Gastrocnemius medialis (tissue), 4 donors: ENCODE measurements around the gene IRS2. TPM values are rescaled to one million over a fixed set of nuclear protein-coding genes. Genes with fewer than 3 reads are reported as not detected.

ENCODE experiments used
- ATAC-seq, 2 donors: fragments of 150-250 bp; one replicate each; pipeline ENCODE4 v1.9.1; 2016
- DNase-seq, 2 donors: peaks; one replicate each; pipeline ENCODE4 v3.0.0-alpha.2; 2019
- H3K27ac ChIP-seq, 4 donors: fragments of 200-600 bp; sonication (generic); 1 replicate in 1 of 4; 2 replicates in 3 of 4; pipeline ENCODE4 v1.5.1; 2016 to 2018; ENCODE audit warnings: mild to moderate bottlenecking in 2 of 4, moderate library complexity in 1 of 4
- H3K27me3 ChIP-seq, 3 donors: fragments of 200-600 bp; sonication (generic) in 2 of 3; 1 replicate in 1 of 3; 2 replicates in 2 of 3; pipeline versions ENCODE4 v1.5.1 to v1.6.0; 2016 to 2019; ENCODE audit warnings: mild to moderate bottlenecking in 1 of 3, moderate library complexity in 1 of 3
- H3K36me3 ChIP-seq, 2 donors: fragments of 200-600 bp; sonication (generic) in 1 of 2; one replicate each; pipeline ENCODE4 v1.5.1; 2017 to 2018
- H3K4me1 ChIP-seq, 2 donors: fragments of 200-600 bp; sonication (generic) in 1 of 2; one replicate each; pipeline ENCODE4 v1.5.1; 2016 to 2017; ENCODE audit warnings: mild to moderate bottlenecking in 2 of 2
- H3K4me3 ChIP-seq, 4 donors: fragments of 200-600 bp; sonication (generic) in 3 of 4; 1 replicate in 1 of 4; 2 replicates in 3 of 4; pipeline ENCODE4 v1.5.1; 2016 to 2019; ENCODE audit warnings: mild to moderate bottlenecking in 2 of 4
- H3K9me3 ChIP-seq, 3 donors: fragments of 200-600 bp; sonication (generic) in 2 of 3; 1 replicate in 1 of 3; 2 replicates in 2 of 3; pipeline ENCODE4 v1.5.1; 2016 to 2019
- CTCF ChIP-seq, 5 experiments: fragments of 450-650 bp in 3 of 5; fragments of 200-600 bp in 2 of 5; sonication (generic) in 2 of 5; IDR thresholded peaks in 4 of 5; conservative IDR thresholded peaks in 1 of 5; 1 replicate in 4 of 5; 2 replicates in 1 of 5; pipeline ENCODE4 v1.5.1; 2016 to 2019; ENCODE audit warnings: antibody characterized with exemption in 5 of 5, mild to moderate bottlenecking in 3 of 5, moderate library complexity in 3 of 5
- POLR2A ChIP-seq, 2 donors: fragments of 450-650 bp; IDR thresholded peaks; one replicate each; pipeline ENCODE4 v1.6.1; 2017; ENCODE audit warnings: antibody characterized with exemption in 2 of 2, mild to moderate bottlenecking in 2 of 2, moderate library complexity in 2 of 2
- in situ Hi-C, 4 donors: fragments of 200-750 bp; cut with MboI; loops; one replicate each; pipeline versions ENCODE4 v1.15.0 to v1.8.0; 2017; ENCODE audit warnings: low sequenced_read_pairs in 4 of 4
- intact Hi-C: fragments of 100-400 bp; cut with DNase I; formaldehyde crosslinking; loops from one replicate; pipeline ENCODE4 v1.15.1; 2023; ENCODE audit warnings: low total_unique reads
- total RNA-seq, 4 donors: library from RNA; depleted of rRNA; stranded (reverse); fragments of >200 nt; gene quantifications; one replicate each; pipeline versions ENCODE4 v1.1.0 to v1.2.3, GENCODE V29; 2016

Gene IRS2
- total RNA-seq, 4 donors from 2014 or later, result 23.8 to 65.6 (median 28.7) TPM

DNA sequence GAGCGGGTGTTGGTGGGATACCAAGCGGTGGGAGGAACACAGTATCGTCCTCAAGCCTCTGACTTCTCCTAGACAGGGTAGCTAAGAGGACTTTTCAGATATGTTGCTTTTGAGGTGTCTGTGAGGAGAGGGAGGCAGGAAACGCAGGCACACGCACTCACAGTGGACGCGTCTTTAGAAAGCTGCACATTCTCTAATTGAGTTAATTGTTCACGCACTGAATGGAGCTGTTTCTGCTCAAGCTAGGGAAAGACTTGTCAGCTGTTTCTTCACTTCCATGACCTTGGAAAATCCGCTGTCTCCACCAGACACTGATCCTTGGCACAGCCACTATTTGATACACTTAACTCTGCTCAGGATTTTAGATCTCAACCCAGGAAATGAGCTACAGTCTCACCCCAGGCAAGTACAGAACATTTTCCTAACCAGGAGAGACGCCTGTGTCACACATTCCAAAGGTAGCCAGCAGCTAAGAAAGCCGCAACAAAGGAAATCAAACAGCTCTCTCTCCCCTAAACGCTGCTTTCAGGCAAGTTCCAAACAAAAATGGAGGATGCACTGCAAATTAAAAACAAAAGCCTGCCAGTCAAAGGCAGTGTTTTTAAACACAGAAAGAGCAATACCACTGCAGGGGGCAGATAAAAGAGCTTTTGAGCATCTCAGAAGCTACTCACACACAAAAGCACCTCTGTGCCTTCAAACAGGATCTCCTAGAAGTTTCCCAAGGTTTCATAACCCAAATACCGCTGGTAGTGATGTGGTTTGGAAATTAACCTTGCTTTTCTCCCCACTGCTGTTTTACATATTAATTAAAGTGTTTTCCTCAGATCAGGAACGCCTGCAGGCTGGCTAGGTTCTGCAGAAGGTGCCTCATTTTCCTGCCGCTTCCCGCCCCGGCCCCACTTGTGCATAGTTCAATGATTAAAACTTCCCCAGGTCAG is 57.3 kb downstream of the IRS2 start:
- no peak overlapping the region for H3K4me3 ChIP-seq
- H3K27ac ChIP-seq, result no peak overlapping the region
- in situ Hi-C loops (no loop called here), intact Hi-C loops (no loop called here)
- TF ChIP-seq POLR2A (IDR thresholded peaks at IDR 0.05), result no peak
- no peak for TF ChIP-seq CTCF (IDR thresholded peaks at IDR 0.05 in 4 of 5, conservative IDR thresholded peaks at IDR 0.05 in 1 of 5)
- H3K9me3 ChIP-seq, result no peaks in the 10 kb centered on the region
- peaks cover 4 to 22% (median 11%) of the 10 kb centered on the region in 3 donors for H3K27me3 ChIP-seq
- no peaks in the 10 kb centered on the region for H3K36me3 ChIP-seq
- no peaks in the 10 kb centered on the region for H3K4me1 ChIP-seq
- ATAC-seq (no peak), DNase-seq (no peak)

- no peaks in the 10 kb centered on the region for H3K36me3 ChIP-seq
- DNase-seq (no peak), ATAC-seq (no peak)
- intact Hi-C loops, result no loop called here
- no peak overlapping the region for H3K27ac ChIP-seq
- no peaks in the 10 kb centered on the region for H3K4me1 ChIP-seq
- TF ChIP-seq POLR2A (IDR thresholded peaks at IDR 0.05), result no peak
- TF ChIP-seq CTCF (IDR thresholded peaks at IDR 0.05 in 4 of 5, conservative IDR thresholded peaks at IDR 0.05 in 1 of 5), result no peak
- no peak overlapping the region for H3K4me3 ChIP-seq
- in situ Hi-C loops, result no loop called here
- no peaks in the 10 kb centered on the region for H3K9me3 ChIP-seq
- peaks cover 4 to 22% (median 11%) of the 10 kb centered on the region in 3 donors for H3K27me3 ChIP-seq
These were observed 58.3 kb downstream of the IRS2 start for GRCh38 chr13:109728061-109728460.

DNA sequence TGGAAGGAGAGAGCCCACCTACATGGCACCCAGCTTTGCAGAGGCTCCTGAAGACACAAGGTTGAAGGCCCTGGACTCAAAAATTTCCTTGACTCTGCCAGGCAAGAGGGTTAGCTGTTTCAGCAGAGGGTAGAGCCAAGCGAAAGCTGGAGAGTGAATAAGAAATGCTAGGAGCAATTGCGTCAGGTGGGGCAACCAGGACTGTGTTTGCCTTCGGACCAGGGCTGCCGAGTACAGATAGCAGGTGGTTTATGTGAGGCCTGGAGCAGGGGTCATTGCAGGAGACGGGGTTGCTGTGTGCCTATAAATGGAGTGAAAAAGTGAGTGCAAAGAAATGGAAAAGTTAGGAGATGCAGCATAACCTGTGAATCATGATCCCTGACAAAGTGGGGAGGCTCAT is 59.1 kb downstream of the IRS2 start:
- ATAC-seq, result no peak

DNA sequence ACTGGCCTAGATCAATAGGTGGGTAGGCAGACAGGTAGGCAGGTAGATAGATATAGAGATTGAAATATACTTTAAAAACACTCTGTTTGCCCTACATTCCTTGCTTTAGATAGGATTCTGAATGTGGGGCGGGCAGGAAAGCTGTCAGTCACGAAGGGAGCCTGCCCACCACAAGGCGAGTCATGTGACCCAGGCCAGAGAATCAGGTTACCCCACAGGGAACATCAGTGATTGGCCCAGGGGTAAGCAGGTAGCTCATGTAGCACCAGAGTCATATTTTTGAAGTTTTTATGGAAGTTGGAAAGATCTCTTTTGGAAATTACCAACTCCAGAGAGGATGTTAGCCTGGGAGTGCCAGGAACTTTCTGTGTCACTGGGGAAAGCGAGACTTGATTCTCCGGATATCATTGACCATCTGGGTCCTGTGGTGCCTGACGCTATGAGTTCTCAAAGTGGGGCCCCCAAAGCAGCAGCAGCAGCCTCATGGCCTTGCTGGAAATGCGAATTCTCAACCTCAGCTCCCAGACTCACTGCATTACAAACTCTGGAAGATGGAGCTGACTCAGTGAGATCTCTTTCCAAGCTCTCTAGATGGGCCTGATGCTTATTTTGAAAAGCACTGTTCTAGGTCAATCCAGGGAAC is 60.3 kb downstream of the IRS2 start:
- TF ChIP-seq POLR2A (IDR thresholded peaks at IDR 0.05) (no peak), CTCF (IDR thresholded peaks at IDR 0.05 in 4 of 5, conservative IDR thresholded peaks at IDR 0.05 in 1 of 5) (no peak)
- no peak for DNase-seq
- Histone ChIP-seq H3K27ac (no peak overlapping the region), H3K27me3 (peaks cover 4 to 22% (median 9%) of the 10 kb centered on the region in 3 donors), H3K9me3 (no peaks in the 10 kb centered on the region), H3K4me1 (no peaks in the 10 kb centered on the region), H3K36me3 (no peaks in the 10 kb centered on the region), H3K4me3 (no peak overlapping the region)
- in situ Hi-C loops, result no loop called here
- ATAC-seq, result no peak
- intact Hi-C loops, result no loop called here

More for the DNA sequence above, 59.1 kb downstream of the IRS2 start:
- H3K9me3 ChIP-seq, result no peaks in the 10 kb centered on the region
- no peaks in the 10 kb centered on the region for H3K36me3 ChIP-seq
- TF ChIP-seq POLR2A (IDR thresholded peaks at IDR 0.05), result no peak
- TF ChIP-seq CTCF (IDR thresholded peaks at IDR 0.05 in 4 of 5, conservative IDR thresholded peaks at IDR 0.05 in 1 of 5), result no peak
- no peak for DNase-seq
- H3K27me3 ChIP-seq, result peaks cover 4 to 22% (median 11%) of the 10 kb centered on the region in 3 donors
- no peak overlapping the region for H3K27ac ChIP-seq
- intact Hi-C loops (no loop called here), in situ Hi-C loops (no loop called here)
- no peak overlapping the region for H3K4me3 ChIP-seq
- no peaks in the 10 kb centered on the region for H3K4me1 ChIP-seq
